Cardiac septum (tissue), 1 donor: Measurements from ENCODE around the gene HNF4A. TPM values are rescaled to one million over a fixed set of nuclear protein-coding genes. Genes with fewer than 3 reads are reported as not detected.

ENCODE experiments used
- DNase-seq: peaks from one replicate; pipeline ENCODE4 v3.0.0-alpha.2; 2020; ENCODE audit warnings: low spot score
- intact Hi-C: fragments of 100-400 bp; cut with DNase I; formaldehyde crosslinking; loops from one replicate; pipeline ENCODE4 v1.14.0; 2022
- total RNA-seq: library from RNA; stranded (reverse); fragmentation: NEBNext Ultra II Directional; extraction: Animal tissue kit (Norgen Biotek cat#: 25700); gene quantifications from one replicate; pipeline ENCODE4 v1.2.1, GENCODE V29; 2021
- donor health status: DM: no; HTN: no; CAD: no.

HNF4A gene
- total RNA-seq, 1 donor from 2014 or later: not detected

GRCh38 chr20:44402391-44403193 lies 47.1 kb downstream of the HNF4A start:
- DNase-seq: peak; percentile 67
- intact Hi-C loops: no loop called here

DNA sequence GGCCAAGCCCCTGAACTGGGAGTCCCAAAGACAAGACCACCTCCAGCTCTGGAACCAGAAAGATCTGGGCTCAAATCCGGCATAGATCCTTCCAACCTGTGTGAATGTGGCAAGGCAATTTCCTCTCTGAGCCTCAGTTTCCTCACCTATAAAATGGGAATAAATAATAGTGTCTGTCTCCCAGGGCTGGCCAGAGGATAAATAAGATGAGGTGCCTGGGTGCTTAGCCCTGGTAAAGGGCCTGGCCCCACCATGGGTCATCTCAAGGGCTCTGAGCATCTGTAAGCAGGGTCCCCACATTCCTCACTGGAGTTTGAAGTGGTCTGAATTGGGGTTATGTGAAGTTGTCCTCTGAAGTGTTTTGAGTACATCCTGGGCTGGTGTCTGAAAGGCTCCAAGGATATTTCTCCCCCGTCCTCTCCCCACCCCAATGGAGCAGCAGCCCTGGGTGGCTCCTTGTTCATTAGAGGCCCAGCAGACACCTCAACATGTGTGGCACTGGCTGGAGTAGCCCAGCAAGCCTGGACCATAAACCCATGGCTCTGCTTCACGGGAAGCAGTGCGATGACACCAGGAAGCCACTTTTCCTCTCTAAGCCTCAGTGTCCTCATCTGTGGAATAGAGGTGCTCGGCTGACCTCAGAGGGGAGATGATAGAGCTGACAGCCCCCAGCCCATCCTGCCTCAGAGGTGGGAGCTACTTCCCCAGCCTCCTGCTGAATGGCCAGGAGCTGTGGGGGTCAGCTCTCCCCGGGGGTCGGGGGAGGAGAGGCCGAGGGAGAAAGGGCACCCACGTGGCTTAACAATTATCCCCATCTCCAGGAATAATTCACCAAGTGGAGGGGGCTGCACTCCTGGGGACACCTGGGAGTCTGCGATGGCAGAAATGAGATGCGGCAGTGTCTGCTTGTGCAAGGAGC lies 48.0 kb downstream of the HNF4A start:
- intact Hi-C loops: no loop called here
- no peak for DNase-seq

DNA sequence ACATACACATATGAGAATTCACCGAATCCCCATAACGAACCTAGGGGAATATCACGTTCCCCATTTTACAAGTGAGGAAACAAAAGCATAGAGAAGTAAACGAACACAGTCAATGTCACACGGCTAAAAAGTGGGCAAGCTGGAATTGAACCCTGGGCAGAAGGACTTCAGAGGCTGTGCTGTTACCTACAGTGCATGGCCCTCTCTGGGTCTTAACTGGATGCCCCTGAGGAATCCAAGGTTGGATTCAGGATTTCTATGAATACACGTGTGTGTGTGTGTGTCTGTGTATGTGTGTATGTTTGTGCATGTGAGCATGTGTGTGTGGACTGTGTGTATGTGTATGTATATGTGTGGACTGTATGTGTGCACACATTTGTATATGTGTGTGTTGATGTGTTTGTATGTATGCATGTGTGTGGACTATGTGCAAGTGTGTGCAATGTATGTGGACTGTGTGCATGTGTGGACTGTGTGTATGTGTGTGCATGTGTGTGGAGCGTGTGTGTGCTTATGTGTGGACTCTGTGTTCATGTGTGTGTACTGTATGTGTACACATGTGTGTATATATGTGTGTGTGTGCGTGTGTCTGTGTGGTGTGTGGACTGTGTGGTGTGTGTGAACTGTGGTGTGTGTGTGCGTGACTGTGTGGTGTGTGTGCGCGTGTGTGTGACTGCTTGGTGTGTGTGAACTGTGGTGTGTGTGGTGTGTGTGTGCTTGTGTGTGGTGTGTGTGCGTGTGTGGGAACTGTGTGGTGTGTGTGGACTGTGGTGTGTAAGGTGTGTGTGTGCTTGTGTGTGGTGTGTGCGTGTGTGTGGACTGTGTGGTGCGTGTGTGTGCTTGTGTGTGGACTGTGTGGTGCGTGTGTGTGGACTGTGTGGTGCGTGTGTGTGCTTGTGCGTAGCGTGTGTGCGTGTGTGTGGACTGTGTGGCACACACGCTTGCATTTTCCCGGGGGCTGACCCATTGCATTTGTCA lies 49.0 kb downstream of the HNF4A start:
- no peak for DNase-seq
- intact Hi-C loops: no loop called here

- DNase-seq: no peak
- intact Hi-C loops: no loop called here
Measured at GRCh38 chr20:44405257-44405656, 49.8 kb downstream of the HNF4A start.

DNA sequence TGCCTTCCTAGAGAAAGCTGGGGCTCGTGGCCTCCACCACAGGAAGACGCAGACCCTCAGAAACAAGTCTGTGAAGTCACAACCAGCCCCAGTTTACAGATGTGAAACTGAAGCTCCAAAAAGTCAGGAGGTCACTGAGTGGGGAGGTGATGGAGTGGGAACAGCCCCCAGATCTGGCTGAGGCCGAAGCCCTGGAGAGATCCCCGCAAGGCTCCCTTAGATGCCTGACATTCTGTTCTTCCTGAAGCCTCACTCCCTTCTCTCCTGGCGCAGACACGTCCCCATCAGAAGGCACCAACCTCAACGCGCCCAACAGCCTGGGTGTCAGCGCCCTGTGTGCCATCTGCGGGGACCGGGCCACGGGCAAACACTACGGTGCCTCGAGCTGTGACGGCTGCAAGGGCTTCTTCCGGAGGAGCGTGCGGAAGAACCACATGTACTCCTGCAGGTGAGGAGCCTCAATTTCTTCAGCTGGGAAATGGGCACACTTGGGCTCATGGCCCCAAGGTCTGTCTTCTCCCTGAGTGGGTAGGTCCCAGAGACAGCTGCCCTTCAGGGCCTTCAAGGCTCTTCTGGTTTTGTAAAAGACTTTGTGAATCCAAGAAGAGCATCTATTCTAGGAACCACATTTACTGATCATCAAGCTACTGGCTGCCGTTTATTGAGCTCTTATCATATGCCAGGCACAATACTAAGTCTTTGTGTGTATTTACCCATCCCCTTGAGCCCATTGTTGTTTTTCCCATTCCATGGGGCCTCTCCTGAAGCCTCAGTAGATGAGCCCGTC lies 50.5 kb downstream of the HNF4A start:
- DNase-seq: no peak
- intact Hi-C loops: no loop called here

- no peak for DNase-seq
- intact Hi-C loops: no loop called here
Measured at GRCh38 chr20:44406572-44407137, 51.2 kb downstream of the HNF4A start.

DNA sequence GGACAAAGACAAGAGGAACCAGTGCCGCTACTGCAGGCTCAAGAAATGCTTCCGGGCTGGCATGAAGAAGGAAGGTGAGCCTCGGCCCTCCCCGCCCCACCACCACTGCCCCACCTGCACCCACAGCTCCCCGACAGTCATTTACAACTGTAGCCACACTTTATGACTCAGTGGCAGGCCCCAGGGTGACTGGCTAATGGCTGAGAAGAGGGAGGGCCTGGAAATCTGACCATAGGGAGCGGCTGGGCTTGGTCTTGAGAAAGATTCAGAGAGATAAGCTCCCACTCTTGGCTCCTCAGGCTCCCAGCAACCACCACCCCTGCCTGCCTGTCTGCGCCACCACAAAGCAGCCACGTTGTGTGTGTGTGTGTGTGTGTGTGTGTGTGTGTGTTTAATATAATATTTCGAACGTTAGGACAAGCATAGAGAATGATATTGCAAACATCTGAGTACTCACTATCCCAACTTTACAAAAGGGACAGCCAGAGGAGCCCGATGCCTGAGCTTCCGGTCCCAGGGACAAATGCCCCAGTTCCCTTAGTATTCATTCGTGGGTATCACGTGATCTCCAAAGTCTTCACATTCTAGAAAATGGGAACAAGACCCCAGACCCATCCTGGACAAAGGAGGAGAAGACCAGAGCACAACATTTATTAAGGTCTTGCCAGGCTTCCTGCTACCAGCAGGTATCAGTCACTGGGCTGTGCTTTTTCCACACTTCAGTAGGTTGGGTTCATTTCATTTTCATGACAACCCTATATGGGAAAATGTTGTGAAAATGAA lies 52.1 kb downstream of the HNF4A start:
- intact Hi-C loops: no loop called here
- no peak for DNase-seq

DNA sequence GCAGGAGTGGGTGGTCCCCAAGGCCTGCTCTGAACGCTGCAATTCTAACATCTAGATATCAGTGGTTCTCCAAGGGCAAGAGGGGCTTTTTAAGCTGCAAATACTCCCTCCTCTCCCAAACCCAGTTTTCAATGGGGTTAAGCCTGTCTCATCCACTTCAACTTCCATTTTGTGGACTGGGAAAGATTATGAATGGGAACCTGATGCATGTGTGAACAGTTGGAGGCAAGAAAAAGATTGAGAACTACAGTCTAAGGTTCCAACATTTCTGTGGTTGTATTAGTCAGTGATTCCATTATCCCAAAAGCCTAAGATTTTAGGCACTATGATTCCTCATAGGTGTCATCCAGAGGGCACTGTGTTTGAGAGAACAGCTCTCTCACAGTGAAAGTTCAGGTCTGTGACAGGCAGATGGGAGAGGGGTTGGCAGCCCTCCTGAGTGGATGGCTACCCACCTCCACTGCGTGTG lies 53.7 kb downstream of the HNF4A start:
- no peak for DNase-seq
- intact Hi-C loops: no loop called here

DNA sequence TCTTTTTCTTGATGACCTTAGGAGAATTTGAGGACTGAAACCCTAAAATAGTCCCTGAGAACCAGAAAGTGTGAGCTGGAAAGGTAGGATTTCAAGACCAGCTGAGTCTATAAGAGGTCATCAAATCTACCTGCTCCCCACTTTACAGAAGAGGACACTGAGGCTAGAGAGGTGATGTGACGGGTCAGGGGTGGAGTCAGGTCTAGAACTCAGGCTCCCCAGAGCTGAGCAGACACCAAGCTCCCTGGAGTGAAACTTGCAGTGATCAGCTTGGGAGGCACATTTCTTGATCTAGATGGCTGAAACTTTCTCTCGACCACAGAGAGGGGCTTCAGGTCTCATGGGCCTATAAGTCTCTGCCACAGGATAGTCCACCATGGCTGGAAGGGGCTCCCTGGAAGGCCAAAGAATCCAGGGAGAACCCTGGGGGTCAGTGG lies 55.1 kb downstream of the HNF4A start:
- no peak for DNase-seq
- intact Hi-C loops: no loop called here

GRCh38 chr20:44411020-44411756 lies 55.7 kb downstream of the HNF4A start:
- intact Hi-C loops: no loop called here
- no peak for DNase-seq

GRCh38 chr20:44411757-44412401 lies 56.4 kb downstream of the HNF4A start:
- no peak for DNase-seq
- intact Hi-C loops: no loop called here

DNA sequence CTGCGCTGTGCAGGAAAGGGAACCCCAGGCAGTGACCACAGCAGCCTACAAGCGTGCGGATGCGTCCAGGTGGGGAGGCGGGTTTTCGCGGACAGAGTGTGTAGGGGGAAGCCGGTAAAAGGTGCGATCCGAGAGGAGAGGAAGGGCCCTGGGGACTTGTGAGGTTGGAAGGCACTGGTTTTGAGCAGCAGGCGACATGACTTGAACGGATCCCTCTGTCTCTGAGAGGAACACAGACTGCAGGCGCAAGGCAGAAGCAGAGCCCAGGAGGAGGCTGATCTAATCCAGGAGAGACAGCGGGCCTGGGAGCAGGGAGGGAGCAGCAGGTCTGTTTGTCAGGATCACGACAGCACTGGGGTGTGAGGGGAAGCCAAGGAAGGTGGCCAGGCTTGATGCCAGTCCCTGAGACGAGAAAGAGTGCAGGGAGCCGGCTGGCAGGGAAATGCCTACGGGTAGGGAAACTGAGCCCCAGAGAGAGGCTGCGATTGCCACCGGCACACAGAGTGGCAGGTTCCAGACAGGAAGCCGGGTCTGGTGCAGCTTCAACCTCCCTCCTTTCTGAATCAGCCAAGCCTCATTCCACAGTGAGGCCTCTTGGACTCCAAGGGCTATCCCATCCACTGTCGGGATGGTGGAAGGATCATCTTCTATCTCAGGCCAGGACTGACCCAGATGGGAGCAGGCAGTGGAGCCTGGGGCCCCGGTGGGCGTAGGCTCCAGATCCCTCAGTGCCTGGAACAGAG lies 57.1 kb downstream of the HNF4A start:
- DNase-seq: no peak
- intact Hi-C loops: no loop called here

DNA sequence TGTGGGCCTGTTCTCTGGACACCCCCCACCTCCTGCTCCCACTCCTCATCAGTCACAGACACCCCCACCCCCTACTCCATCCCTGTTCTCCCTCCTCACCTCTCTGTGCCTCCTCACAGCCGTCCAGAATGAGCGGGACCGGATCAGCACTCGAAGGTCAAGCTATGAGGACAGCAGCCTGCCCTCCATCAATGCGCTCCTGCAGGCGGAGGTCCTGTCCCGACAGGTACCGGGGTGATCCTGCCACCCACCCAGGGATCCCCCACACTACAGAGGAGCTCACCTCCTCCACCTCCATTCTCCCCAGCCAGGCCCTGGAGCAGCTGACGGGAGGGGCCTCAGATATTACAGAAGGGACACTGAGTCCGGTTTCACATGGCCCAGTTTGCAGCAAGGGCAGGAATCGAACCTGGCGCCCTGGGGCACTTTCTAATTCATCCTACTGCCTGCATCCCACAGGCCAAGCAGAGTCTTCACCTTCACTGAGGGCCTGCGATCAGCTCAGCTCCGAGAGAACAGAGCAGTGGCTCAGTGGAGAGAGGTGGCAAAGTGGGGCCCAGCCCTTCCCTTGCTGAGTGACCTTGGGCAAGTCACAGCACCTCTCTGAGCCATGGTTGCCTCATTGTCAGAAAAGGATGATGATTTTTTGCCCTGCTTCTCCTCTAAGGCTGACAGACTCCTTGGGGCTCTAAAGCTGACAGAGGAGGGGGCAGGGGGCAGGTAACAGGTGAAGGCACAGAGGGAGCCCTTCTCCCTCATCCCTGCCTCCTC lies 58.3 kb downstream of the HNF4A start:
- DNase-seq: no peak
- intact Hi-C loops: no loop called here

DNA sequence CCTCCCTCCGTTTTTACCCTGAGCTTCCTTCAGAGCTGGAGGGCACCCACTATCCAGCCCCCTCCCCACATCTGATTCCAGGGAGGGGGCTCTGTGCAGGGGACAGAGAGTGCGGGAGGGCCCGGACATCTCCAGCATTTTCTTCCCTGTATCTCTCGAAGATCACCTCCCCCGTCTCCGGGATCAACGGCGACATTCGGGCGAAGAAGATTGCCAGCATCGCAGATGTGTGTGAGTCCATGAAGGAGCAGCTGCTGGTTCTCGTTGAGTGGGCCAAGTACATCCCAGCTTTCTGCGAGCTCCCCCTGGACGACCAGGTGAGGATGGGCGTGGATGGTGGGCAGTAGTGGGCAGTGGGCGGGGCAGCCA lies 58.8 kb downstream of the HNF4A start:
- intact Hi-C loops: no loop called here
- no peak for DNase-seq

DNA sequence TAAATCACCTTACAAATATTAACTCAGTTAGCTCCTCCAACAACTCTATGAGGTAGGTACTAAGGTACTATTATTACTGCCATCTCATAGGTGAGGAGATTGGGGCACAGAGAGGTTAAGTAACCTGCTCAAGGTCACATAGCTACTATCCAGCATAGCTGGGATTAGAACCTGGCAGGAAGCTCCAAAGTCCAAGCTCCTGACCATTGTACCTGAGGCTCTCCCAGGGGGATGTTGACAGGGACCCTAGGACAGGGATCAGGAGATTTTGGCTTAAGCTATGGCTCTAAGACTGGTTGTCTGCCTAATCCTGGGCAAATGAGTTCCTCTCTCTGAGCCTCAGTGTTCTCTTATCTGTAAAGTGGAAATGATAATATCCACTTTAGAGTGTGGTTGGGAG lies 59.3 kb downstream of the HNF4A start:
- DNase-seq: no peak
- intact Hi-C loops: no loop called here
